NCI-H345 treated with DMSO at 0.1 percent for 48 hours (cell line): ENCODE data around the gene HSPA2.
"Not testable (repeated sequence)": the region's sequence is repeated elsewhere in the genome, so short reads cannot be mapped to it uniquely, and the experiment has no call there.

Experiments
- DNase-seq: peaks from one replicate; lab custom pipeline; 2025; ENCODE audit not compliant: unreplicated experiment; lab: John Stamatoyannopoulos, UW

Gene HSPA2

DNA sequence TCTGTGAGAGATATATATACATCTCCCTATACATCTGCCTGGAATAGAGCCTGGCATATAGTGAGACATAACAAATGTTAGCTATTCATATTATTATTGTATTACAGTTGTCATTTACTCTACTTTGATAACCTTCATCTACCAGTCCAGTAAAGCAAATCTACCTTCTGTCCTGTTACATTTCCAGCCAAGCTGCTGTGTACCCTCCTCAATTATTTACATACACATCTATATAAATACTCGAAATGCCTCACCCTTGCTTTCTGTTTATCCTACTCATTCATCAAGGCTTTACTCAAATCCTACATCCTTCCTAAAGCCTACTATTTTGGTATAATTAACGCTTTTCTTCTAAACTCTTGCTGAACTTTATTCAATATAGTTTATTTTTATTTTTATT lies 27.3 kb upstream of the HSPA2 start:
- no peak for DNase-seq

DNA sequence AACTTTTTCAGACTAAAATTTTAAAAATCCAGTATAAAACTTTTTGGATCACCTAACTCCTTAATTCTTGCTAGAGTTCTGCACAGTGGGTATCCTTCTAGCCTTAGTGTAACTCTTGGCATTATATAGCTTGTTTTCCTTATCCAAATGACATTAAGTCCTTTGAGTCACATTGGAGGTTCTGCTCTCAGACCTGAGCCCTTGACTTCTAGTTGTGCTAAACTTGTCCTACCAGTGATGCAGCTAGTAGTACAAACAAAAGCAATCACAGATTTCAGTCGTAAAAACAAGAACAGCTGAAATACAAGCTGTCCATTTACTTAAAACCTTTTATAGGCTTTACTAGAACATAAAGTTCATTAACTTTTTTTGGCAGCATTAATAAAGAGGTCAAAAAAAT lies 25.5 kb upstream of the HSPA2 start:
- DNase-seq, result no peak

DNA sequence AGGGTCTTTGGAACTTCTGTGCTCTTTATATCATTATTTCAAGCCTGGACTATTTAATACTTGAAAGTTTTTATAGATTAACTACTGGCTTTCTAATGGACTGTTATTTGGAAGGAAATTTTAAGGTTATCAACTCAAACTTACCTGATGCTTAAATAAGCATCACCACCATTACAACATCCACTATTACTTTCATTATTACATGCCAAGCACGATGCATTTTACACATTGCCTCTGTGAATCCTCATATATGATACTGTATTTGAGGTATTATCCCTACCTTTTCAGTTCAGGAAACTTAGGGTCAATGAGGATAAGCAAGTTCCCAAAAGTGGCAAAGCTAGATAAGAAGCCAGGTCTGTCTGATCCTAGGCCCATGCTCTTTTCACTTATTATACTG lies 23.6 kb upstream of the HSPA2 start:
- no peak for DNase-seq

DNA sequence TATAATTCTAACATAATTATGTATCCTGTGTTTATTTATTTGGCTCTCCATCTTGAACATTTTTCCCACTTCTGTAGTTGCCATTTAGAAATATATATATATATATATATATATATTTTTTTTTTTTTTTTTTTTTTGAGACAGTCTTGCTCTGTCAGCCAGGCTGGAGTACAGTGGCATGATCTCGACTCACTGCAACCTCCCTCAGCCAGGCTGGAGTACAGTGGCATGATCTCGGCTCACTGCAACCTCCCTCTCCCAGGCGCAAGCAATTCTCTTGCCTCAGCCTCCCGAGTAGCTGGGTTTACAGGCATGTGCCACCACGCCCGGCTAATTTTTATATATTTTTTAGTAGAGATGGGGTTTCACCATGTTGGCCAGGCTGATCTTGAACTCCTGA lies 22.9 kb upstream of the HSPA2 start:
- not testable (repeated sequence) for DNase-seq

DNA sequence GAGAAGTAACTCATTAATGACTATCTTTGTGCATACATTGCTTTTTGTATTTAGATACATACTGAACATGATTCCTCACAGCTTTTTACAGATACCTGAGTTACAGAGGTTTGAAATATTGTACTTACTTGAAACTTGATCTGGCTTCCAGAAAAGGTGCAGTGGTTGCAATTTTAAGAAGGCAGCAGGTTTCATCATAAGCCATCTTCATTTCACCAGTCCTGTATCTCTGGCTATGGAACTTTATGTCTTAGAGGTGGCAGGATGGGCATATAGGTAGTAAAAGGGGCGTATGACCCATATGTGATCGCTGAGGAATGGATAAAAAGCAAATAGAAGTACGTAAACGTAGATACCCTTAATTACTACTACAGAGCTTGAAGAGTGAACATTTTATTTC lies 22.3 kb upstream of the HSPA2 start:
- DNase-seq, result no peak

DNA sequence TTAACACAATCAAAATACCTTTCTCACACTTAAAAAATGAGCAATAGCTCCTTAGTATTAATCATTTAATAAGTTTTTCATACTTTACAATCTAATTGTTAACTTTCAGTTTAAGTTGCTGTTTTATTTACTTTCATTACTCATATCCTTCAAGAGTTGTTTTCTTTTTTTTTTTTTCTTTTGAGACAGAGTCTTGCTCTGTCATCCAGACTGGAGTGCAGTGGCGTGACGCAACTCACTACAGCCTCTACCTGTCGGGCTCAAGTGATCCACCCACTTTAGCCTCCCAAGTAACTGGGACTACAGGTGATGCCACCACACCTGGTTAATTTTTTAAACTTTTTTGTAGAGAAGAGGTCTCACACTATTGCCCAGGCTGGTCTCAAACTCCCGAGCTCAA lies 19.8 kb upstream of the HSPA2 start:
- DNase-seq, result no peak

DNA sequence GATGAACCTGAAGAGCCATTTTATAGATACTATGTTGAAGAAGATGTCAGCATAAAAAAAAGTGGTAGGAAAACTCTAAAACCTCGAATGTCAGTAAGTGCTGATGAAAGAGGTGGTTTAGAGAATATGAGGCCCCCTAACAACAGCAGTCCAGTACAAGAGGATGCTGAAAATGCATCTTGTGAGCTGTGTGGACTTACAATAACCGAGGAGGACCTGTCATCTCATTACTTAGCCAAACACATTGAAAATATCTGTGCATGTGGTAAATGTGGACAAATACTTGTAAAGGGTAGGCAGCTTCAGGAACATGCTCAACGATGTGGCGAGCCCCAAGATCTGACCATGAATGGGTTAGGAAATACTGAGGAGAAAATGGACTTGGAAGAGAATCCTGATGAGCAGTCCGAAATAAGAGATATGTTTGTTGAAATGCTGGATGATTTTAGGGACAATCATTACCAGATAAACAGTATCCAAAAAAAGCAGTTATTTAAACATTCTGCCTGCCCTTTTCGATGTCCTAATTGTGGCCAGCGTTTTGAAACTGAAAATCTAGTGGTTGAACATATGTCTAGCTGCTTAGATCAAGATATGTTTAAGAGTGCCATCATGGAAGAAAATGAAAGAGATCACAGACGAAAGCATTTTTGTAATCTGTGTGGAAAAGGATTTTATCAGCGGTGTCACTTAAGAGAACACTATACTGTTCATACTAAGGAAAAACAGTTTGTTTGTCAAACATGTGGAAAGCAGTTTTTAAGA lies 17.8 kb upstream of the HSPA2 start:
- DNase-seq, result no peak

DNA sequence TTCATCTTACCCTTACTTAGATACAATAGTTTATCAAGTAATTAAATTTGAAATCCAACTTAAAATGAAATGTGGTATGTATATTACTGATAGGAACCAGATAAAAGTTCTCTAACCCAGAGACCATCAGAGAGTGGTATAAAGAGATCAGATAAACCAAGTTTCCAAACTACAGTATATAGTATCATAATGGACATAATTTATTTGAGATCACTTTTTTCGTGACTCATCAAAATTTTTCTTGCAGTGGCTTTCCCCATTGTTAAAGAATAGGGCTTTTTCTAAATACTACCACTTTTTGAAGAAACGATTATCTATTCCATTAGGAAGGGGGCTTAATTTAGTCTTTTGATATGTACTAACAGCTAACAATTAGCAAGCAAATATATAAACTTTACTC lies 15.2 kb upstream of the HSPA2 start:
- no peak for DNase-seq

DNA sequence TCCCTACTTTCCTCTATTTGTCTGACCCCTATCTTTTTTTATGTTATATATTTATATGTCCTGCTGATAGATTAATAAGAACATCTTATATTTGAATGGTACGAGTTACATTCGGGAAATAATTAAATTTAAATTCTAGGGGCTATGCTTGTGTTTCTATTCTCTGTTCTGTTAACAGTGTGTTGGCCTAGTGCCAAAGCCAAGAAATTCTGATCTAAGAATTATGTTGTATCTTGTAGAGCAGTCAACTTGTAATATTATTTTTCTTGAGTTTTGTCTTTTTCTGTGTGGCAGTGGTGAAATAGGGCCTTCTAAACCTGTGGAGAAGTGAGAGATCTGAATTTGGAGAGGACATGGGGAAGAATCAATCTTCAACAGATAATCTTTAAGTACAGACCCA lies 9.0 kb upstream of the HSPA2 start:
- no peak for DNase-seq

DNA sequence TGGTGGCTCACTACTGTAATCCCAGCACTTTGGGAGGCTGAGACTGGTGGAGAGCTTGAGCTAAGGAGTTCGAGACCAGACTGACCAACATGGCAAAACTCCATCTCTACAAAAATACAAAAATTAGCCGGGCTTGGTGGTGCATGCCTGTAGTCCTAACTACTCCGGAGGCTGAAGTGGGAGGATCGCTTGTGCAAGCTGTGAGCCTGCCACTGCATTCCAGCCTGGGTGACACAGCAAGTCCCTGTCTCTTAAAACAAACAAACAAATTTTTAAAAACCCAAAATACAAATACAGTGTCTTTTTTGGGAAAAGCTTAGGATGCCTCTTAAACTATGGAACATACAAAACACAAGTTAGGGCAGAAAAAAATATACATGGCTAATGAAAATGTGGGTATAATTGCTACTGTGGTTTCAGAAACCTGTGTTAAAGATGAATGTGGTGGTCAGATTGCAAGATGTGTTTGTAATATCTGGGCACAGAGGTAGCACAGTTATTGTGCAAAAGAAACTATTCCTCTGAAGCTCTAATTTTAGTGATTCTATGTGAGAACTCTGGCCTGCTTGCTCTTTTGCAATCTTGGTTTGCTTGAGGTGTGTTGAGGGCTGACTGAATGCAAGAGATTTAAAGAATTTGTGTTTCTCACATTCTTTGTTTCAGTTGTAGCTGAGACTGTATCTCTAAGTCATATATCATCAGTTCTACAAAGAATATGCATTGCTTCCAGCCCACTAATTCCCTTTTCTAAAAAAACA lies 3.9 kb upstream of the HSPA2 start:
- DNase-seq, result no peak

DNA sequence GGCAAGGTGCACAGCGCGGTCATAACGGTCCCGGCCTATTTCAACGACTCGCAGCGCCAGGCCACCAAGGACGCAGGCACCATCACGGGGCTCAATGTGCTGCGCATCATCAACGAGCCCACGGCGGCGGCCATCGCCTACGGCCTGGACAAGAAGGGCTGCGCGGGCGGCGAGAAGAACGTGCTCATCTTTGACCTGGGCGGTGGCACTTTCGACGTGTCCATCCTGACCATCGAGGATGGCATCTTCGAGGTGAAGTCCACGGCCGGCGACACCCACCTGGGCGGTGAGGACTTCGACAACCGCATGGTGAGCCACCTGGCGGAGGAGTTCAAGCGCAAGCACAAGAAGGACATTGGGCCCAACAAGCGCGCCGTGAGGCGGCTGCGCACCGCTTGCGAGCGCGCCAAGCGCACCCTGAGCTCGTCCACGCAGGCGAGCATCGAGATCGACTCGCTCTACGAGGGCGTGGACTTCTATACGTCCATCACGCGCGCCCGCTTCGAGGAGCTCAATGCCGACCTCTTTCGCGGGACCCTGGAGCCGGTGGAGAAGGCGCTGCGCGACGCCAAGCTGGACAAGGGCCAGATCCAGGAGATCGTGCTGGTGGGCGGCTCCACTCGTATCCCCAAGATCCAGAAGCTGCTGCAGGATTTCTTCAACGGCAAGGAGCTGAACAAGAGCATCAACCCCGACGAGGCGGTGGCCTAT lies 875 bp downstream of the HSPA2 start:
- no peak for DNase-seq

DNA sequence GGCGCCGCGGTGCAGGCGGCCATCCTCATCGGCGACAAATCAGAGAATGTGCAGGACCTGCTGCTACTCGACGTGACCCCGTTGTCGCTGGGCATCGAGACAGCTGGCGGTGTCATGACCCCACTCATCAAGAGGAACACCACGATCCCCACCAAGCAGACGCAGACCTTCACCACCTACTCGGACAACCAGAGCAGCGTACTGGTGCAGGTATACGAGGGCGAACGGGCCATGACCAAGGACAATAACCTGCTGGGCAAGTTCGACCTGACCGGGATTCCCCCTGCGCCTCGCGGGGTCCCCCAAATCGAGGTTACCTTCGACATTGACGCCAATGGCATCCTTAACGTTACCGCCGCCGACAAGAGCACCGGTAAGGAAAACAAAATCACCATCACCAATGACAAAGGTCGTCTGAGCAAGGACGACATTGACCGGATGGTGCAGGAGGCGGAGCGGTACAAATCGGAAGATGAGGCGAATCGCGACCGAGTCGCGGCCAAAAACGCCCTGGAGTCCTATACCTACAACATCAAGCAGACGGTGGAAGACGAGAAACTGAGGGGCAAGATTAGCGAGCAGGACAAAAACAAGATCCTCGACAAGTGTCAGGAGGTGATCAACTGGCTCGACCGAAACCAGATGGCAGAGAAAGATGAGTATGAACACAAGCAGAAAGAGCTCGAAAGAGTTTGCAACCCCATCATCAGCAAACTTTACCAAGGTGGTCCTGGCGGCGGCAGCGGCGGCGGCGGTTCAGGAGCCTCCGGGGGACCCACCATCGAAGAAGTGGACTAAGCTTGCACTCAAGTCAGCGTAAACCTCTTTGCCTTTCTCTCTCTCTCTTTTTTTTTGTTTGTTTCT lies 1.7 kb downstream of the HSPA2 start:
- no peak for DNase-seq

DNA sequence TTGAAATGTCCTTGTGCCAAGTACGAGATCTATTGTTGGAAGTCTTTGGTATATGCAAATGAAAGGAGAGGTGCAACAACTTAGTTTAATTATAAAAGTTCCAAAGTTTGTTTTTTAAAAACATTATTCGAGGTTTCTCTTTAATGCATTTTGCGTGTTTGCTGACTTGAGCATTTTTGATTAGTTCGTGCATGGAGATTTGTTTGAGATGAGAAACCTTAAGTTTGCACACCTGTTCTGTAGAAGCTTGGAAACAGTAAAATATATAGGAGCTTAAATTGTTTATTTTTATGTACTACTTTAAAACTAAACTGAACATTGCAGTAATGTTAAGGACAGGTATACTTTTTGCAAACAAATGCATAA lies 2.3 kb downstream of the HSPA2 start:
- DNase-seq, result no peak

DNA sequence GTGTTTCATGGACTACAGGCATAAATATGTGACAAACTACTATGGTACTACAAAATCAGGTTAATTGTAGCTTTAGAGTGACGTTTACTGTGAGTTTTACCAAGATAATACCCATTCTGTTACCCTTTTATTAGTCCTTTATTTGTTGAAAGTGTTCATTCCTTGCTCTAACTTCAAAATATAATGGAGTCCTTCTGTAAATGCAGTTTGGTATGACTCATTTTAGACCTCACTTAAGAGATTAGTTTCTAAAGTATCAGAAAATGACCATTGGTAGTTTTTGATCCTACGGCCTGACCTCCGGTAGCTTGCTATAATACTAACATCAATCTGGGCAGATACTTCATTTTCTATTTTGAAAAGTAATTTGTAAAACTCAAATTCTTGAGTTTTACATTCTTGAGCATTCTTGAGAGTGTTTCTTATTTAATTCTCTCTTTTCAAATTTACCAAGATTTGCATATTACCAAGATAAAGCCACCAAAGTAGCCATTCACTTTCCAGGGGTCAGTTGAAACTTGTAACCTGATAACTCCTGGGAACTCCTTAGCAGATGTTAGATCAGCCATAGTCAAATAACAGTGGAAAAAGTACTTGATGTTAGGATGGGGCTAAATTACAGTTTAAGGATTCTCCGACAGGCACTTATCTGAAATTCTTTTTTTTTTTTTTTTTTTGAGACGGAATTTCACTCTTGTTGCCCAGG lies 4.2 kb downstream of the HSPA2 start:
- DNase-seq, result no peak

DNA sequence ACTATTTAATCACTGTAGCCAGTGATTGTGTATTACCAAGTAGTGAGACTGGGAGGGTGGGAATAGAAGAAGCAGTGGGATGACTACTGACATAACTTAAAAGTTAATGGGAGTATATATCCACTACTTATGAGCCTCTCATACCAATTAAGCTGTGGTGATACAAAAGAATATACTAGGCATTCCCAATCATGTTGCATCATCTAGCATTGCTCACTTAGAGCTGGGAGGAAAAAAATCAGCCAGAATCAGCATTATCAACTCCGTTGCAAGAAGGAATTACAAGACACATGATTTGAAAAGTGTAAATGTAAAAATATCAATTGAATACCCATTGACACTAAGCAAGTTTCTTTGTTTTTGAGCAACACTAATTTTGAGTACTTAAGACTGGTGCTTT lies 8.5 kb downstream of the HSPA2 start:
- no peak for DNase-seq

DNA sequence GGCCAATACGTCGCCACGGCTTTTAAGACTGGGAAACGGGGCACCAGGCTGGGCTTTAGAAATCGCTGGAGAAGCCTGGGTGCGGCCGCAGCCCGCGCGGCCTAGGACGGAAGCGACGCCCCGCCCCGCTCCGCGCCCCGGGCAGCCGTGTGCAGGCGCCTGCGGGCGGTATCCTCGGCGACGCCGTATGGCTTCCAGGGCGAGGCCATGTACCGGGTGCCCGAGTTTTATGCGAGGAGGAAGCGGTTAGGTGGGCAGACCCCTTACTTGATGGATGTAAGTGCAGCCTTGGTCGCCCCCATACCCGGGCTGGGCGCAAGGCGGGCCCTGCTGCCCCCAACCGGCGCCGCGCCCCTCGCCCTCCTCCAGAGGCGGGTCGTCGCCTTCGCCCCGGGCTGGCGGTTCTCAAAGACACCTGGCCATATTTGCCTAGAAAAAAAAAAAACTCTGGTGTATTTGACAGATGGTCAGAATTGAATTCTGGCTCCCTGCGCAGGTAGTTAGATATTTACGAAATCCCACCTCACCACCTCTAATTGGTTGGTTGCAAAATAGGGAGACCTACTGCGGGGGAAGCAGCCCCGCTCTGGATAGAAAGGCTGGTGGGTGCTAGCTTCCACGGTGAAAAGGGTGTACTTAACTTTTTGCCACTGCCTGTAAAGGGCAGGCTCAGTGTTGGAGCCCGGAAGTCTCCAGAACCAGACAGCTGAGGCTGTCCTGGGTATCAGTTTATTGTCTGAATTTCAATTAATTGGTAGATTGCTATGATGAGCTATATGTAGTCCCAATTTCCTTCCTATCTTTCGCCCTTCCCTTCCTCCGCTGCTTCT lies 9.5 kb downstream of the HSPA2 start, which contains the start of gene PPP1R36:
PPP1R36 (plus strand) TSS at position 171 of the 830 bp plus-strand sequence; CDS start at position 208, 37 bp downstream.
- DNase-seq, result peak; percentile 55

DNA sequence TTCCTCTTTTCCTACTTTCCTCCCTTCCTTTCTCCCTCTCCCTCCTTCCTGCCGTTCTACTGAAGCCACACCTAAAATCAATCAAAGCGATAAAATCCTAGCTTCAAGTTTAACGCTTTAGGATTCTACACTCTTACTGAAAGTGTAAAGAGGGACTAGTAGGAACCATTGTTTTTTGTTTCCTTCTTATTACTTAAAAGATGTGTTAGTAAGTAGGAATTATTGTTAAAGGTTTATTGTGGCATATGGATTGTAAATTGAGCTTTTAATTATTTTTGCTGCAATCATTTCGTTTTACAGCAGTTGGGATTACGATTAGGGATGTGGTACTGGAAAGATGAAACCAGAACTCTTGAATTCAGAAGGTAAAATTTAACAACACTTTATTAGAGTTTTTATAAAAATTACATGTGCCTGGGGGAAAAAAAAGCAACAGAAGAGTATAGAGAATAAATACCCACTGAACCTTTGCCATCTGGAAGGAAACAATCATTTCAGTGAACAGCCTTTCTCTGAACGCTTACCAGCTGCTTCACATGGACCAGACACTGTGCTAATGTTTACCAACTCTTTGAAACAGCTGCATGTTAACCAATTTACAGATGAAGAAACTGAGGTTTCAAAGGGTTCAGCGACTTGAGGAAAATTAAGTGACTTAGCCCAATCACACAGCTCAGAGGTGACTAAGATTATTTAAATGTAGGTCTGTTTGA lies 10.2 kb downstream of the HSPA2 start:
- DNase-seq, result no peak

DNA sequence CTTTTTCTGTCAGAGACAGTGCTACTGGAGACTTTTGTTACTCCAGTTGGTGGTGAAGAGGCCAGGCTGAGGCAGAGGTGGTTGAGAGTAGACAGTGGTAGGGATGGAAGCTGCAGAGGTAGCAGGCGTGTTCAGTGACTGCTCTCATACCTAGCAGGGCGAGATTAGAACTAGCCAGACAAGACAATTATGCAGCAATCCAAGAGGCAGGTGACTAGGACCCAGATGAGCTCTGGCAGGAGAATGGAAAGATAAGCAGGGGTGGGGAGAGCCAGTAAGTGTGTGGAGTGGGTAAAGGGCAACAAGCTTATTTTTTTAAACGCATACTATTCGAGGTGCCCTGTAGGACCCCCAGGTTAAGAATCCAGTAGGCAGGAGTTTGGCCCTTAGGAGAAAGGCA lies 14.0 kb downstream of the HSPA2 start:
- no peak for DNase-seq

DNA sequence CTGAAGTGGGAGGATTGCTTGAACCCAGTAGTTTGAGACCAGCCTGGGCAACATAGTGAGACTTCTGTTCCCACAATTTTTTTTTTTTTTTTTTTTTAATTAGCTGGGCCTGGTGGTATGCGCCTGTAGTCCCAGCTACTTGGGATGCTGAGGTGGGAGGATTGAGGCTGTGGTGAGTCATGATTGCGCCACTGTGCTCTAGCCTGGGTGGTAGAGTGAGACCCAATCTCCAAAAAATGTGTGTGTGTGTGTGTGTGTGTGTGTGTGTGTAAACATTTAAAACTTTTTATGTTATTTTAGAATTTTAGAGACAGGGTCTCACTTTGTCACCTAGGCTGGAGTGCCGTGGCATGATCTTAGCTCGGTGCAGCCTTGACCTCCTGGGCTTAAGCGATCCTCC lies 16.0 kb downstream of the HSPA2 start:
- no peak for DNase-seq
